ENCODE data around the gene PEF1. TPM values are rescaled to one million over a fixed set of nuclear protein-coding genes. Genes with fewer than 3 reads are reported as not detected.

Gene PEF1
- total RNA-seq, 1 donor from 2014 or later, result 53.3 TPM

GRCh38 chr1:31677949-31678348 is 33.3 kb upstream of the PEF1 start:
- Histone ChIP-seq H3K4me1 (peaks cover 11% of the 10 kb centered on the region), H3K36me3 (peaks cover 0 to 38% of the 10 kb centered on the region in 2 donors), H3K4me3 (no peak overlapping the region), H3K27ac (no peak overlapping the region), H3K27me3 (no peaks in the 10 kb centered on the region), H3K9me3 (no peaks in the 10 kb centered on the region)
- intact Hi-C loops (cut with DNase I), result no loop called here
- TF ChIP-seq CTCF (IDR thresholded peaks at IDR 0.05) (no peak), POLR2A (IDR thresholded peaks at IDR 0.05) (no peak), POLR2AphosphoS5 (IDR thresholded peaks at IDR 0.05; ENCODE audit: insufficient read depth in 1 of 2, low read depth in 1 of 2) (no peak)
- no peak for DNase-seq (ENCODE audit: extremely low spot score in 2 of 2)

- H3K9me3 ChIP-seq, result no peaks in the 10 kb centered on the region
- TF ChIP-seq POLR2A (IDR thresholded peaks at IDR 0.05), result no peak
- TF ChIP-seq CTCF (IDR thresholded peaks at IDR 0.05), result no peak
- TF ChIP-seq POLR2AphosphoS5 (IDR thresholded peaks at IDR 0.05; ENCODE audit: insufficient read depth in 1 of 2, low read depth in 1 of 2), result no peak
- intact Hi-C loops (cut with DNase I), result no loop called here
- peaks cover 0 to 32% of the 10 kb centered on the region in 2 donors for H3K36me3 ChIP-seq
- no peak overlapping the region for H3K4me3 ChIP-seq
- no peak overlapping the region for H3K27ac ChIP-seq
- no peak for DNase-seq (ENCODE audit: extremely low spot score in 2 of 2)
- H3K27me3 ChIP-seq, result no peaks in the 10 kb centered on the region
- H3K4me1 ChIP-seq, result peaks cover 17% of the 10 kb centered on the region
These were observed 32.7 kb upstream of the PEF1 start for GRCh38 chr1:31677401-31677800.

- Histone ChIP-seq H3K36me3 (peaks cover 0 to 25% of the 10 kb centered on the region in 2 donors), H3K4me1 (peaks cover 33% of the 10 kb centered on the region), H3K27me3 (no peaks in the 10 kb centered on the region), H3K9me3 (no peaks in the 10 kb centered on the region), H3K27ac (no peak overlapping the region), H3K4me3 (no peak overlapping the region)
- no peak for DNase-seq (ENCODE audit: extremely low spot score in 2 of 2)
- TF ChIP-seq POLR2AphosphoS5 (IDR thresholded peaks at IDR 0.05; ENCODE audit: insufficient read depth in 1 of 2, low read depth in 1 of 2) (no peak), POLR2A (IDR thresholded peaks at IDR 0.05) (no peak), CTCF (IDR thresholded peaks at IDR 0.05) (no peak)
- intact Hi-C loops (cut with DNase I), result no loop called here
These were observed 31.1 kb upstream of the PEF1 start for GRCh38 chr1:31675756-31676155.

- H3K4me3 ChIP-seq, result no peak overlapping the region
- no peak for DNase-seq (ENCODE audit: extremely low spot score in 2 of 2)
- peaks cover 0 to 19% of the 10 kb centered on the region in 2 donors for H3K36me3 ChIP-seq
- peaks cover 39% of the 10 kb centered on the region for H3K4me1 ChIP-seq
- H3K27me3 ChIP-seq, result no peaks in the 10 kb centered on the region
- H3K27ac ChIP-seq, result peak overlapping the region; percentile 72
- H3K9me3 ChIP-seq, result no peaks in the 10 kb centered on the region
- intact Hi-C loops (cut with DNase I), result no loop called here
- TF ChIP-seq POLR2A (IDR thresholded peaks at IDR 0.05) (no peak), POLR2AphosphoS5 (IDR thresholded peaks at IDR 0.05; ENCODE audit: insufficient read depth in 1 of 2, low read depth in 1 of 2) (no peak), CTCF (IDR thresholded peaks at IDR 0.05) (no peak)
These were observed 30.5 kb upstream of the PEF1 start for GRCh38 chr1:31675161-31675560.

GRCh38 chr1:31674626-31675025 is 29.9 kb upstream of the PEF1 start:
- Histone ChIP-seq H3K4me3 (no peak overlapping the region), H3K9me3 (no peaks in the 10 kb centered on the region), H3K4me1 (peaks cover 44% of the 10 kb centered on the region), H3K27ac (peak overlapping the region; percentile 72), H3K36me3 (peaks cover 0 to 14% of the 10 kb centered on the region in 2 donors), H3K27me3 (no peaks in the 10 kb centered on the region)
- no peak for DNase-seq (ENCODE audit: extremely low spot score in 2 of 2)
- intact Hi-C loops (cut with DNase I), result no loop called here
- TF ChIP-seq CTCF (IDR thresholded peaks at IDR 0.05) (no peak), POLR2AphosphoS5 (IDR thresholded peaks at IDR 0.05; ENCODE audit: insufficient read depth in 1 of 2, low read depth in 1 of 2) (no peak), POLR2A (IDR thresholded peaks at IDR 0.05) (no peak)

Data from vagina (tissue), 2 donors.